ENCODE measurements around the gene IKBKG.
"Not testable (repeated sequence)": the region's sequence is repeated elsewhere in the genome, so short reads cannot be mapped to it uniquely, and the experiment has no call there.

The IKBKG gene

GRCh38 chrX:154542723-154543424 lies 4.5 kb upstream of the IKBKG start:
- Histone ChIP-seq H3K9me3 (ENCODE audit: control insufficient read depth, low read length) (peaks cover under 1% of the 10 kb centered on the region), H3K4me3 (ENCODE audit: low read length) (peak overlapping the region; percentile 62), H3K27me3 (replicated peaks; ENCODE audit: control insufficient read depth, insufficient read depth, low read length) (no peaks in the 10 kb centered on the region), H3K9ac (ENCODE audit: low read length) (peak overlapping the region; percentile 85), H3K36me3 (ENCODE audit: control insufficient read depth, insufficient read depth, low read length, severe bottlenecking) (peaks cover 17% of the 10 kb centered on the region), H3K4me1 (ENCODE audit: control insufficient read depth, insufficient read depth, low read length) (peaks cover 43% of the 10 kb centered on the region)
- no peak for DNase-seq (ENCODE audit: low read depth)

- H3K27me3 ChIP-seq (replicated peaks; ENCODE audit: control insufficient read depth, insufficient read depth, low read length): no peaks in the 10 kb centered on the region
- H3K36me3 ChIP-seq (ENCODE audit: control insufficient read depth, insufficient read depth, low read length, severe bottlenecking): peaks cover 10% of the 10 kb centered on the region
- peak overlapping the region; percentile 86 for H3K4me3 ChIP-seq (ENCODE audit: low read length)
These were observed 1.6 kb upstream of the IKBKG start for GRCh38 chrX:154545673-154546274.

GRCh38 chrX:154546354-154547244 lies 821 bp upstream of the IKBKG start, which contains the start of gene G6PD:
G6PD (minus strand) TSS chrX:154546846; CDS start chrX:154546155, 691 bp downstream.
- Histone ChIP-seq H3K36me3 (ENCODE audit: control insufficient read depth, insufficient read depth, low read length, severe bottlenecking) (peaks cover 10% of the 10 kb centered on the region), H3K4me3 (ENCODE audit: low read length) (peak within 1 kb of the TSS; percentile 86), H3K9me3 (ENCODE audit: control insufficient read depth, low read length) (peaks cover 4% of the 10 kb centered on the region), H3K27me3 (replicated peaks; ENCODE audit: control insufficient read depth, insufficient read depth, low read length) (no peaks in the 10 kb centered on the region), H3K9ac (ENCODE audit: low read length) (peak within 1 kb of the TSS; percentile 92), H3K4me1 (ENCODE audit: control insufficient read depth, insufficient read depth, low read length) (peaks cover 41% of the 10 kb centered on the region)
- peak; percentile 80 for DNase-seq (ENCODE audit: low read depth)

More at GRCh38 chrX:154545673-154546274, 1.6 kb upstream of the IKBKG start:
- DNase-seq (ENCODE audit: low read depth): no peak
- peaks cover 50% of the 10 kb centered on the region for H3K4me1 ChIP-seq (ENCODE audit: control insufficient read depth, insufficient read depth, low read length)
- H3K9me3 ChIP-seq (ENCODE audit: control insufficient read depth, low read length): peaks cover 4% of the 10 kb centered on the region
- H3K9ac ChIP-seq (ENCODE audit: low read length): peak overlapping the region; percentile 92

- peak overlapping the region; percentile 92 for H3K9ac ChIP-seq (ENCODE audit: low read length)
- H3K36me3 ChIP-seq (ENCODE audit: control insufficient read depth, insufficient read depth, low read length, severe bottlenecking): peaks cover 11% of the 10 kb centered on the region
- H3K4me3 ChIP-seq (ENCODE audit: low read length): peak overlapping the region; percentile 86
These were observed 552 bp downstream of the IKBKG start for GRCh38 chrX:154548028-154548316.

GRCh38 chrX:154549766-154550165 lies 2.3 kb downstream of the IKBKG start:
- H3K9ac ChIP-seq (ENCODE audit: low read length): peak overlapping the region; percentile 20
- H3K36me3 ChIP-seq (ENCODE audit: control insufficient read depth, insufficient read depth, low read length, severe bottlenecking): peaks cover 19% of the 10 kb centered on the region
- H3K9me3 ChIP-seq (ENCODE audit: control insufficient read depth, low read length): peaks cover 4% of the 10 kb centered on the region
- DNase-seq (ENCODE audit: low read depth): peak; percentile 59
- H3K4me3 ChIP-seq (ENCODE audit: low read length): peak overlapping the region; percentile 37
- no peaks in the 10 kb centered on the region for H3K27me3 ChIP-seq (replicated peaks; ENCODE audit: control insufficient read depth, insufficient read depth, low read length)
- H3K4me1 ChIP-seq (ENCODE audit: control insufficient read depth, insufficient read depth, low read length): peaks cover 15% of the 10 kb centered on the region

More at GRCh38 chrX:154548028-154548316, 552 bp downstream of the IKBKG start:
- Histone ChIP-seq H3K27me3 (replicated peaks; ENCODE audit: control insufficient read depth, insufficient read depth, low read length) (no peaks in the 10 kb centered on the region), H3K4me1 (ENCODE audit: control insufficient read depth, insufficient read depth, low read length) (peaks cover 30% of the 10 kb centered on the region), H3K9me3 (ENCODE audit: control insufficient read depth, low read length) (peaks cover 4% of the 10 kb centered on the region)
- peak; percentile 59 for DNase-seq (ENCODE audit: low read depth)

- not testable (repeated sequence) for H3K9ac ChIP-seq (ENCODE audit: low read length); H3K4me1 ChIP-seq (ENCODE audit: control insufficient read depth, insufficient read depth, low read length); H3K9me3 ChIP-seq (ENCODE audit: control insufficient read depth, low read length); DNase-seq (ENCODE audit: low read depth); H3K4me3 ChIP-seq (ENCODE audit: low read length); H3K27me3 ChIP-seq (replicated peaks; ENCODE audit: control insufficient read depth, insufficient read depth, low read length)
- H3K36me3 ChIP-seq (ENCODE audit: control insufficient read depth, insufficient read depth, low read length, severe bottlenecking): peaks cover 15% of the 10 kb centered on the region
These were observed 4.8 kb downstream of the IKBKG start for GRCh38 chrX:154552112-154552806.

- not testable (repeated sequence) for H3K4me3 ChIP-seq (ENCODE audit: low read length); H3K9me3 ChIP-seq (ENCODE audit: control insufficient read depth, low read length); H3K27me3 ChIP-seq (replicated peaks; ENCODE audit: control insufficient read depth, insufficient read depth, low read length); H3K4me1 ChIP-seq (ENCODE audit: control insufficient read depth, insufficient read depth, low read length); DNase-seq (ENCODE audit: low read depth); H3K9ac ChIP-seq (ENCODE audit: low read length)
- peaks cover 11% of the 10 kb centered on the region for H3K36me3 ChIP-seq (ENCODE audit: control insufficient read depth, insufficient read depth, low read length, severe bottlenecking)
These were observed 10.8 kb downstream of the IKBKG start for GRCh38 chrX:154558060-154558690.

GRCh38 chrX:154558896-154559295 lies 11.5 kb downstream of the IKBKG start:
- H3K36me3 ChIP-seq (ENCODE audit: control insufficient read depth, insufficient read depth, low read length, severe bottlenecking); H3K4me3 ChIP-seq (ENCODE audit: low read length); H3K4me1 ChIP-seq (ENCODE audit: control insufficient read depth, insufficient read depth, low read length); H3K9me3 ChIP-seq (ENCODE audit: control insufficient read depth, low read length); H3K27me3 ChIP-seq (replicated peaks; ENCODE audit: control insufficient read depth, insufficient read depth, low read length); DNase-seq (ENCODE audit: low read depth); H3K9ac ChIP-seq (ENCODE audit: low read length): not testable (repeated sequence)

- H3K4me3 ChIP-seq (ENCODE audit: low read length); DNase-seq (ENCODE audit: low read depth); H3K36me3 ChIP-seq (ENCODE audit: control insufficient read depth, insufficient read depth, low read length, severe bottlenecking); H3K27me3 ChIP-seq (replicated peaks; ENCODE audit: control insufficient read depth, insufficient read depth, low read length); H3K4me1 ChIP-seq (ENCODE audit: control insufficient read depth, insufficient read depth, low read length); H3K9me3 ChIP-seq (ENCODE audit: control insufficient read depth, low read length); H3K9ac ChIP-seq (ENCODE audit: low read length): not testable (repeated sequence)
These were observed 12.9 kb downstream of the IKBKG start for GRCh38 chrX:154560326-154560725.

- H3K36me3 ChIP-seq (ENCODE audit: control insufficient read depth, insufficient read depth, low read length, severe bottlenecking); DNase-seq (ENCODE audit: low read depth); H3K9me3 ChIP-seq (ENCODE audit: control insufficient read depth, low read length); H3K9ac ChIP-seq (ENCODE audit: low read length); H3K4me1 ChIP-seq (ENCODE audit: control insufficient read depth, insufficient read depth, low read length); H3K27me3 ChIP-seq (replicated peaks; ENCODE audit: control insufficient read depth, insufficient read depth, low read length); H3K4me3 ChIP-seq (ENCODE audit: low read length): not testable (repeated sequence)
These were observed 14.9 kb downstream of the IKBKG start for GRCh38 chrX:154562295-154562694.
